ENCODE measurements around the gene RPGRIP1. TPM values are rescaled to one million over a fixed set of nuclear protein-coding genes. Genes with fewer than 3 reads are reported as not detected.
"Not testable (repeated sequence)": the region's sequence is repeated elsewhere in the genome, so short reads cannot be mapped to it uniquely, and the experiment has no call there.

The RPGRIP1 gene
- total RNA-seq, 4 donors from 2014 or later, result 0.22 to 0.90 (median 0.78) TPM; not detected in 1

- no peaks in the 10 kb centered on the region for H3K4me1 ChIP-seq
- 74 to 81% methylated on average over 6 of the region's 6 CpGs for WGBS, 2 donors
- no peak for DNase-seq (ENCODE audit: low spot score in 2 of 2)
- H3K36me3 ChIP-seq, result no peaks in the 10 kb centered on the region
- H3K27ac ChIP-seq, result no peak overlapping the region
- H3K27me3 ChIP-seq, result no peaks in the 10 kb centered on the region
- H3K4me3 ChIP-seq, result no peak overlapping the region
- no peaks in the 10 kb centered on the region for H3K9me3 ChIP-seq
- TF ChIP-seq EP300 (IDR thresholded peaks at IDR 0.05), result no peak
- no peak for TF ChIP-seq POLR2A (IDR thresholded peaks at IDR 0.05)
- TF ChIP-seq CTCF (IDR thresholded peaks at IDR 0.05), result no peak
Measured at GRCh38 chr14:21287168-21287567, 7.3 kb downstream of the RPGRIP1 start.

GRCh38 chr14:21294026-21294425 lies 14.1 kb downstream of the RPGRIP1 start:
- H3K27me3 ChIP-seq, result not testable (repeated sequence)
- WGBS, 2 donors, result 86 to 88% methylated on average over 8 of the region's 8 CpGs

GRCh38 chr14:21298358-21298757 lies 18.5 kb downstream of the RPGRIP1 start:
- no peaks in the 10 kb centered on the region for H3K27me3 ChIP-seq
- no peak overlapping the region for H3K4me3 ChIP-seq
- peaks cover 0 to 6% (median 3%) of the 10 kb centered on the region in 4 donors for H3K4me1 ChIP-seq
- H3K9me3 ChIP-seq, result no peaks in the 10 kb centered on the region
- no peak for DNase-seq (ENCODE audit: low spot score in 2 of 2)
- no peak overlapping the region for H3K27ac ChIP-seq
- WGBS, 2 donors, result 87 to 93% methylated on average over 12 of the region's 12 CpGs
- H3K36me3 ChIP-seq, result no peaks in the 10 kb centered on the region
- TF ChIP-seq POLR2A (IDR thresholded peaks at IDR 0.05) (no peak), EP300 (IDR thresholded peaks at IDR 0.05) (no peak), CTCF (IDR thresholded peaks at IDR 0.05) (no peak)

More at GRCh38 chr14:21294026-21294425, 14.1 kb downstream of the RPGRIP1 start:
- H3K4me3 ChIP-seq; H3K4me1 ChIP-seq; H3K9me3 ChIP-seq; H3K27ac ChIP-seq; DNase-seq (ENCODE audit: low spot score in 2 of 2); H3K36me3 ChIP-seq: not testable (repeated sequence)

- Histone ChIP-seq H3K27ac (no peak overlapping the region), H3K4me3 (no peak overlapping the region), H3K36me3 (no peaks in the 10 kb centered on the region), H3K4me1 (peaks cover 0 to 6% (median 3%) of the 10 kb centered on the region in 4 donors), H3K27me3 (no peaks in the 10 kb centered on the region), H3K9me3 (no peaks in the 10 kb centered on the region)
- DNase-seq (ENCODE audit: low spot score in 2 of 2), result no peak
- 82 to 84% methylated on average over 10 of the region's 10 CpGs for WGBS, 2 donors
- TF ChIP-seq POLR2A (IDR thresholded peaks at IDR 0.05) (no peak), CTCF (IDR thresholded peaks at IDR 0.05) (no peak), EP300 (IDR thresholded peaks at IDR 0.05) (no peak)
Measured at GRCh38 chr14:21299562-21300130, 19.8 kb downstream of the RPGRIP1 start.

- H3K4me3 ChIP-seq, result peak overlapping the region in 2 of 4 donors; percentile 29 to 33
- no peak for DNase-seq (ENCODE audit: low spot score in 2 of 2)
- peaks cover 0 to 6% (median 3%) of the 10 kb centered on the region in 4 donors for H3K4me1 ChIP-seq
- H3K9me3 ChIP-seq, result no peaks in the 10 kb centered on the region
- no peak overlapping the region for H3K27ac ChIP-seq
- no peak for TF ChIP-seq POLR2A (IDR thresholded peaks at IDR 0.05)
- peak in 1 of 5 experiments; percentile 18 for TF ChIP-seq CTCF (IDR thresholded peaks at IDR 0.05)
- no peaks in the 10 kb centered on the region for H3K36me3 ChIP-seq
- WGBS, 2 donors, result 2 to 4% methylated on average over 22 to 29 of the region's 30 CpGs
- H3K27me3 ChIP-seq, result no peaks in the 10 kb centered on the region
Measured at GRCh38 chr14:21300892-21301291, 21.0 kb downstream of the RPGRIP1 start.
